Measurements from ENCODE around the gene KPNB1. TPM values are rescaled to one million over a fixed set of nuclear protein-coding genes. Genes with fewer than 3 reads are reported as not detected.

Gene KPNB1
- polyA plus RNA-seq, 3 donors: 5.8 to 83.3 (median 13.2) TPM

DNA sequence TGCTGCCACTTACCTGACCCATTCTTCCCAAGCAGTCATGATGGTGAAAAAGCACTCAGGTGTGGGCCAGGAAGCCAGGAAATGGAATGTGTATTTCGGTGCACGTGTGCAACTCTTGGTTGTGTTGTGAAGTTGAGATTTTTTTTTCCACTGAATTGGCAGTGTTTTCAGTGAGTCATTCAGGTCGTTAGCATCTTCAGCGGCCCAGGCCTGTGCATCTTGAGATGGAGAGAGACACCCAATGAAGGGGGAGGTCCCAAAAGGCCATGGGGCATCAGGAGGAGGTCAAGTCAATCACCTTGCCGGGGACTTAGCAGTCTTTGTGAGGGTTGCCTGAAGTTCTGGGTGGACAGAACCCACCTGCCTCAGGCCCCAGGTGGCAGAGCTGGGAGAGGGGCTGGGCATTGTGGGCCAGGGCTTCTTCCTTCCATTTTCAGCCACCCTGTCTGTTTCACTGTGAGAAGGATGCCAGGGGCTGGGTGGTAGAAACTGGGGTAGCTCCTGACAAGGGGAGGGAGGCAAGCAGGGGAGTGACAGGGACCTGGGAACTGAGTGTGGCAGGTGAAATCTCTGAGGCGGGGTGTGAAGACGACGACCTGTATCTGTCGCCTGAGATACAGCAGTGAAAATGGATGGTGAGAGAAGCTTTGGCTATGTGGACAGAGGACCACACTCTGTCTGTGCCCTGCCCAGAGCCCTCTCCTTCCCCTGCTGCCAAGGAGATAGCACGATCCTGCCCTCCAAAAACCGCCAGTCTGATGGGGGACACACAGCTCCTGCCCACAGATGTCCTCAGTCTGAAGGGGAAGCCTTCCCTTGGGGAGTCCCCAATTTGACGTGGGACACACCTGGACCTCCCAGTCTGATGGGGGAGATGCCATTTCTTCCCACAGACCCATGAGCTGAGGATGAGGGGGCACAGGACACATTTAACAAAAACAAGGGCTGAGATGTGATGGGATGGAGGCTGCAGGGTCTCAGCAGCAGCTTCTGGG, 56.1 kb downstream of the KPNB1 start:
- Histone ChIP-seq H3K4me1 (ENCODE audit: control insufficient read depth in 1 of 2, insufficient read depth in 2 of 2, low read length in 2 of 2) (peaks cover 41 to 47% of the 10 kb centered on the region in 2 donors), H3K4me2 (replicated peaks; ENCODE audit: extremely low read depth, low read length, poor library complexity, severe bottlenecking) (no peak overlapping the region), H3K4me3 (replicated peaks in 1 of 3; ENCODE audit: low read depth in 2 of 3, low read length in 3 of 3) (no peak overlapping the region), H3K79me2 (ENCODE audit: insufficient read depth, low read length) (no peaks in the 10 kb centered on the region), H3K9ac (ENCODE audit: insufficient read depth, low read length, poor library complexity, severe bottlenecking) (no peak overlapping the region), H3K9me3 (replicated peaks in 1 of 2; ENCODE audit: control insufficient read depth in 1 of 2, insufficient read depth in 1 of 2, low read length in 2 of 2) (no peaks in the 10 kb centered on the region), H3K36me3 (replicated peaks in 1 of 2; ENCODE audit: control insufficient read depth in 1 of 2, insufficient read depth in 2 of 2, low read length in 2 of 2) (no peaks in the 10 kb centered on the region), H3K27me3 (ENCODE audit: control insufficient read depth in 2 of 2, insufficient read depth in 2 of 2, low read length in 2 of 2) (peaks cover 0 to 15% of the 10 kb centered on the region in 2 donors), H4K20me1 (ENCODE audit: insufficient read depth, low read length) (peaks cover 3% of the 10 kb centered on the region), H3K27ac (ENCODE audit: low read depth in 1 of 2, low read length in 2 of 2) (no peak overlapping the region), H2AFZ (ENCODE audit: insufficient read depth, low read depth, low read length, poor library complexity, severe bottlenecking) (no peak overlapping the region)
- Mint-ChIP-seq H3K36me3 (peaks cover 3 to 7% of the 10 kb centered on the region in 2 donors), H3K4me3 (peak overlapping the region in 1 of 2 donors; percentile 53), H3K4me1 (peaks cover 49% of the 10 kb centered on the region), H3K9me3 (peaks cover 0 to 5% (median 0%) of the 10 kb centered on the region in 7 donors), H3K27ac (peak overlapping the region in 2 of 7 donors; percentile 25 to 35), H3K27me3 (ENCODE audit: low read depth in 3 of 3) (peaks cover 17 to 32% (median 18%) of the 10 kb centered on the region in 3 donors)
- 46% methylated on average over 7 of the region's 12 CpGs for WGBS (ENCODE audit: insufficient coverage)
- intact Hi-C loops (cut with micrococcal nuclease): no loop called here
- TF ChIP-seq, protein P1, sequence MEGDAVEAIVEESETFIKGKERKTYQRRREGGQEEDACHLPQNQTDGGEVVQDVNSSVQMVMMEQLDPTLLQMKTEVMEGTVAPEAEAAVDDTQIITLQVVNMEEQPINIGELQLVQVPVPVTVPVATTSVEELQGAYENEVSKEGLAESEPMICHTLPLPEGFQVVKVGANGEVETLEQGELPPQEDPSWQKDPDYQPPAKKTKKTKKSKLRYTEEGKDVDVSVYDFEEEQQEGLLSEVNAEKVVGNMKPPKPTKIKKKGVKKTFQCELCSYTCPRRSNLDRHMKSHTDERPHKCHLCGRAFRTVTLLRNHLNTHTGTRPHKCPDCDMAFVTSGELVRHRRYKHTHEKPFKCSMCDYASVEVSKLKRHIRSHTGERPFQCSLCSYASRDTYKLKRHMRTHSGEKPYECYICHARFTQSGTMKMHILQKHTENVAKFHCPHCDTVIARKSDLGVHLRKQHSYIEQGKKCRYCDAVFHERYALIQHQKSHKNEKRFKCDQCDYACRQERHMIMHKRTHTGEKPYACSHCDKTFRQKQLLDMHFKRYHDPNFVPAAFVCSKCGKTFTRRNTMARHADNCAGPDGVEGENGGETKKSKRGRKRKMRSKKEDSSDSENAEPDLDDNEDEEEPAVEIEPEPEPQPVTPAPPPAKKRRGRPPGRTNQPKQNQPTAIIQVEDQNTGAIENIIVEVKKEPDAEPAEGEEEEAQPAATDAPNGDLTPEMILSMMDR (IDR thresholded peaks at IDR 0.05): no peak
- DNase-seq: no peak

DNA sequence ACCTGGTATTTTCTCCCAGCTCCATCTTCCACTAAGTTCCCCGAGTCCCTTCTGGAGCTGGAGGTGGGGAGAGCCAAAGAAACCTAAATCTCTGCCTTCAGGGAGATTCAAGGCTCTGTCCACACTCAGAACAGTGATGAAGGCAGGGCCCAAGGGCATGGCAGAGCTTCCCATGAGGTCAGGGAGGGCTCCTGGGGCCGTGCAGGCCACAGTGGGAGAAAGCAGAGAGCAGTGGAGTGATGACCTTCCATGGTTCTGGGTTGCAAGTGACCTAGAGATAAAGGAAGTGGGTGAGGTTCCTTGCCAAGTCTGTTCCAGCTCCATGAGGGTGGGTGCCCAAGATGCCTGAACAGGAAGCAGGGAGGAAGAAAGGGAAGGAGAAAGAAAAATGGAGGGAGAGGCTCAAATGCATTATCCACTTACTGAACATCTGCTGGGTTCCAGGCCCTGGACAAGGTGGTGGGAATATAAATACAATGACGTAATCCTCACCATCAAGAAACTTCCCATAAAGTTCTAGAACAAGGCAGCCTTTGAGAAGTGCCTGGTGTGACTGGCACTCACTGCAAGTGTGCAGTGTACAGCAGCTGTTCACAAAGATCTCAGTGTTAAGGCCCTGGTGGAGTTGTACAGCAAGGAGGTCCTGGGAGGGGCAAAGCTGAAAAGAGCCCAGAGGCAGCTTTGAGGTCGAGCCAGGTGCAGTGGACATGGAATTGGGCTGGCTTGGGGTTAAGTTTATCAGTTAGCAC, 57.5 kb downstream of the KPNB1 start:
- H3K9me3 Mint-ChIP-seq: peaks cover 0 to 5% (median 0%) of the 10 kb centered on the region in 7 donors
- WGBS (ENCODE audit: insufficient coverage): 20% methylated on average over 1 of the region's 4 CpGs
- H3K36me3 Mint-ChIP-seq: peaks cover 3 to 7% of the 10 kb centered on the region in 2 donors
- peaks cover 13 to 30% (median 18%) of the 10 kb centered on the region in 3 donors for H3K27me3 Mint-ChIP-seq (ENCODE audit: low read depth in 3 of 3)
- peaks cover 3% of the 10 kb centered on the region for H4K20me1 ChIP-seq (ENCODE audit: insufficient read depth, low read length)
- H3K9me3 ChIP-seq (replicated peaks in 1 of 2; ENCODE audit: control insufficient read depth in 1 of 2, insufficient read depth in 1 of 2, low read length in 2 of 2): no peaks in the 10 kb centered on the region
- peak overlapping the region in 4 of 7 donors; percentile 29 to 81 (median 56) for H3K27ac Mint-ChIP-seq
- no peak overlapping the region for H3K4me3 Mint-ChIP-seq
- no peak overlapping the region for H3K9ac ChIP-seq (ENCODE audit: insufficient read depth, low read length, poor library complexity, severe bottlenecking)
- H3K4me1 ChIP-seq (ENCODE audit: control insufficient read depth in 1 of 2, insufficient read depth in 2 of 2, low read length in 2 of 2): peaks cover 41 to 52% of the 10 kb centered on the region in 2 donors
- no peak overlapping the region for H3K27ac ChIP-seq (ENCODE audit: low read depth in 1 of 2, low read length in 2 of 2)
- peaks cover 53% of the 10 kb centered on the region for H3K4me1 Mint-ChIP-seq
- no peaks in the 10 kb centered on the region for H3K36me3 ChIP-seq (replicated peaks in 1 of 2; ENCODE audit: control insufficient read depth in 1 of 2, insufficient read depth in 2 of 2, low read length in 2 of 2)
- H3K4me3 ChIP-seq (replicated peaks in 1 of 3; ENCODE audit: low read depth in 2 of 3, low read length in 3 of 3): no peak overlapping the region
- H2AFZ ChIP-seq (ENCODE audit: insufficient read depth, low read depth, low read length, poor library complexity, severe bottlenecking): no peak overlapping the region
- no peaks in the 10 kb centered on the region for H3K79me2 ChIP-seq (ENCODE audit: insufficient read depth, low read length)
- TF ChIP-seq, protein P1 (IDR thresholded peaks at IDR 0.05): no peak
- DNase-seq: no peak
- H3K27me3 ChIP-seq (ENCODE audit: control insufficient read depth in 2 of 2, insufficient read depth in 2 of 2, low read length in 2 of 2): peaks cover 0 to 15% of the 10 kb centered on the region in 2 donors
- no peak overlapping the region for H3K4me2 ChIP-seq (replicated peaks; ENCODE audit: extremely low read depth, low read length, poor library complexity, severe bottlenecking)
- intact Hi-C loops (cut with micrococcal nuclease): no loop called here

Data from CD14-positive monocyte (primary cell).